Amniotic epithelial cell (primary cell): ENCODE data around the gene TMIGD2.

ENCODE experiments used
- DNase-seq: peaks from one replicate; pipeline ENCODE4 v3.0.0-alpha.2; 2010; ENCODE audit warnings: low read depth

TMIGD2 gene

GRCh38 chr19:4326215-4326836 is 24.1 kb upstream of the TMIGD2 start:
- no peak for DNase-seq

GRCh38 chr19:4324228-4324627 is 22.0 kb upstream of the TMIGD2 start:
- DNase-seq = no peak

GRCh38 chr19:4323692-4324091 is 21.5 kb upstream of the TMIGD2 start:
- DNase-seq = no peak

- DNase-seq = no peak
Observed at GRCh38 chr19:4322942-4323665, 20.9 kb upstream of the TMIGD2 start.

GRCh38 chr19:4320419-4320818 is 18.2 kb upstream of the TMIGD2 start:
- DNase-seq = no peak

GRCh38 chr19:4319067-4319718 is 17.0 kb upstream of the TMIGD2 start:
- no peak for DNase-seq

- DNase-seq = no peak
Observed at GRCh38 chr19:4318460-4318859, 16.3 kb upstream of the TMIGD2 start.

- DNase-seq = peak; percentile 64
Observed at GRCh38 chr19:4316956-4317355, 14.8 kb upstream of the TMIGD2 start.

GRCh38 chr19:4313847-4314490 is 11.8 kb upstream of the TMIGD2 start:
- no peak for DNase-seq

GRCh38 chr19:4310247-4311121 is 8.3 kb upstream of the TMIGD2 start:
- no peak for DNase-seq

GRCh38 chr19:4305659-4306058 is 3.5 kb upstream of the TMIGD2 start:
- DNase-seq = no peak

- no peak for DNase-seq
Observed at GRCh38 chr19:4305257-4305612, 3.0 kb upstream of the TMIGD2 start.

- DNase-seq = no peak
Observed at GRCh38 chr19:4304538-4305256, 2.5 kb upstream of the TMIGD2 start, which contains the start of gene FSD1. Gene FSD1, plus strand, starts transcription at chr19:4304598. Its CDS starts 149 bp downstream, at chr19:4304747.

- DNase-seq = no peak
Observed at GRCh38 chr19:4303819-4304537, 1.8 kb upstream of the TMIGD2 start.

- DNase-seq = no peak
Observed at GRCh38 chr19:4301590-4302242, 473 bp downstream of the TMIGD2 start.

GRCh38 chr19:4300589-4300988 is 1.6 kb downstream of the TMIGD2 start:
- DNase-seq = no peak

- DNase-seq = no peak
Observed at GRCh38 chr19:4298810-4299550, 3.2 kb downstream of the TMIGD2 start.

- no peak for DNase-seq
Observed at GRCh38 chr19:4297901-4298809, 4.0 kb downstream of the TMIGD2 start.
